CD4-positive, alpha-beta T cell treated with Interleukin-4 for 4 hours (primary cell): Measurements from ENCODE around the gene PDE3A.
"Not testable (repeated sequence)": the region's sequence is repeated elsewhere in the genome, so short reads cannot be mapped to it uniquely, and the experiment has no call there.

Experiments
- DNase-seq: peaks from one replicate; pipeline ENCODE4 v3.0.0-alpha.2; 2020

Gene PDE3A

DNA sequence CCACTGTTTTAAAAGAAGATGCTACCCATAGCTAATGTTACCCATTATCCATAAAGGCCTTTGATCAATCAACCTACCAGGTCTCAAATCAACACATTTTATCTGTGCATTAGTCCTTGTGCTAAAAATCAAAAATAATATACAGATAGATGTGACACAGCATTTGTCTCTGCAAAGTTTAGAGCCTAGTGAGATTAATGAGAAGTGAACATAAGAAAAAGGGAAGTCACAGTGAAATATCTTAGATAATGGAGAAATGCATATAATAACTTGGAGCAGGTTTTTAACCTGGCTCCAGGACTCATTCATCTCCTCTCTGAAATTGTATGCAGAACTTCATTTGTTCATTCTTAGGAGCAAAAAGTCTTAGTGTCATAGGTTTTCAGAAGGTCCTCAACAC lies 7.2 kb downstream of the PDE3A start:
- no peak for DNase-seq

- no peak for DNase-seq
Measured at GRCh38 chr12:20376984-20377383, 8.6 kb downstream of the PDE3A start.

- no peak for DNase-seq
Measured at GRCh38 chr12:20377750-20378149, 9.4 kb downstream of the PDE3A start.

GRCh38 chr12:20382117-20382516 lies 13.8 kb downstream of the PDE3A start:
- no peak for DNase-seq

DNA sequence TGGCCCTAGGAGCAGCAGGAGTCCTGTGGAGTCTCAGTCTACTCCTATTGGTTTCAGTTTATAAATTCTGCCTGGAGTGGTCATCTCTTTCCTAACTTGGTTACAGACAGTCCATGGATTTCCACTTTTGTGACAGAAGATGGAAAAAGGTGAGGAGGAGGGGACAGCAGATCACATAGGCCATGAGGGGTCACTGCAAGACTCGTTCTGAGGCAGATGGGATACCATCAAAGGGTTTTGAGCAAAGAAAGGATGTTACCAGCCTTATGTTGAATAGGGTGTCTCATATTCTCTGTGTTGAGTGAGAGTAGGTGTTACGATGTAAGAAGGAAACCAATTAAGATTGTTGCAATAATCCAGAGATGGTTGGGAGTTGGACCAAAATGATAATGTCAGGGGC lies 15.3 kb downstream of the PDE3A start:
- DNase-seq, result no peak

DNA sequence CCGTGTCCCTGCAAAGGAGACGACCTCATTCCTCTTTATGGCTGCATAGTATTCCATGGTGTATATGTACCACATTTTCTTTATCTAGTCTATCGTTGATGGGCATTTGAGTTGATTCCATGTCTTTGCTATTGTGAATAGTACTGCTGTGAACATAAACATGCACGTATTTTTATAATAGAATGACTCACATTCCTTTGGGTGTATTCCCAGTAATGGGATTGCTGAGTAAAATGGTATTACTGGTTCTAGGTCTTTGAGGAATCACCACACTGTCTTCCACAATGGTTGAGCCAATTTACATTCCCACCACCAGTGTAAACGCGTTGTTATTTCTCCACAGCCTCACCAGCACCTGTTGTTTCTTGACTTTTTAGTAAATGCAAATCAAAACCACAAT lies 16.5 kb downstream of the PDE3A start:
- not testable (repeated sequence) for DNase-seq

- no peak for DNase-seq
Measured at GRCh38 chr12:20390846-20391245, 22.5 kb downstream of the PDE3A start.

DNA sequence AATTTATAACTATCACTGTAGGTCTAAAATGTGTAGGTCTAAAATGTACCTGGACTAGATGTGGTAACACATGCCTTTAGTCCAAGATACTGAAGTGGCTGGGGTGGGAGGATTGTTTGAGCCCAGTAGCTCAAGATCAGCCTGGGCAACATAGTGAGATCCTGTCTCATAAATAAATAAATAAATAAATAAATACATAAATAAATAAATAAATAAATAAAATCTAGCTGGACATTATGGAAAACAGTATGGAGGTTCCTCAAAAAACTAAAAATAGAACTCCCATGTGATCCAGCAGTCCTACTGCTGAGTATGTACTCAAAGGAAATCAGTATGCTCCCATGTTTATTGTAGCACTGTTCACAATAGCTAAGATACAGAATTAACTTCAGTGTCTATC lies 24.0 kb downstream of the PDE3A start:
- DNase-seq, result no peak

DNA sequence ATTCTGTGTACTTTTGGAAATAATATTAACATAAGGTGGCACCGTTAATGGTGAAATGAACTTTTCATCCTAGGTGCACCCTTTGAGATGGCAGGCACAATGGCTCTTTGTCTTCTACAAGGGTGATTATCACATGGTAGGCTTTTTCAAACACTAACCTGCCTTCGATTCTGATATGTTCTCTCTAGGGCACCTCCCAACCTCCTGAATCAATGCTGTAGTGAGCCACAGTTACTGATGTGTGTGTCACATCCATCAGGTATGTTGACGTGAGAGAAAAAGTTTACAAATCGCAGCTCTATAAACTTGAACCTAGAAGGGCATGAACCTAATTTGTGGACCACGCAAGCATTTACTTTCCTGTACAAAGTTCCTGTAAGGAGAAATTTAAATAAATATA lies 25.4 kb downstream of the PDE3A start:
- no peak for DNase-seq

DNA sequence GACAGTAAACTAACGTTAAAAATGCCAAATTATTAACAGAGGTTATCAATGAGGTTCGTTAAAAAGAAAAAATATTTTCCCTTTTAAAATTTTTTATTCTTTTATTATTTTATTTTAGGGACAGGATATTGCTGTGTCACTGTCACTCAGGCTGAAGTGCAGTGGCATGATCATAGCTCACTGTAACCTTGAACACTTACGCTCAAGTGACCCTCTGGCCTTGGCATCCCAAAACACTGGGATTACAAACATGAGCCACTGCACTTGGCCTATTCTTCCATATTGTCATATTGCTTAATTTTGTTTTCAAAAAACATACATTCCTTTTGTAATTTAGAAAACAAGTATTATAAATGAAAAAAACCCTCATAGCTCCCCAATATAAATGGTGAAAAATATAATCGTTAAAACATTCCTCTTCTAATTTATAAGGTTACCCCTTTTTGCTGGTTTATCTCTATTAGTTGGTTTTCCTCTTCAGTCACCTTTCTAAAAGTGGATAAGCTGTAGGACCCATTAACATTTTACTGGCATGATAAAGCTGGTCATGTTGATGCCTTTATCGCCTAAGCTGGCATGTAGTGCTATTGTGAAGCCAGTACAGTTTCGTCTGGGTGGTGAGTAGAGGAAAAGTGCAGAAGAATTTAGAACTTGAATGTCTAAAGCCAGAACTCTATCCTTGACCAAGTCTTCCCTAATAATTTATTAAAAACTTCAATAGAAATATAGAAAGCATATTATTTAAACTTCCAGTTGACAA lies 27.6 kb downstream of the PDE3A start:
- no peak for DNase-seq

DNA sequence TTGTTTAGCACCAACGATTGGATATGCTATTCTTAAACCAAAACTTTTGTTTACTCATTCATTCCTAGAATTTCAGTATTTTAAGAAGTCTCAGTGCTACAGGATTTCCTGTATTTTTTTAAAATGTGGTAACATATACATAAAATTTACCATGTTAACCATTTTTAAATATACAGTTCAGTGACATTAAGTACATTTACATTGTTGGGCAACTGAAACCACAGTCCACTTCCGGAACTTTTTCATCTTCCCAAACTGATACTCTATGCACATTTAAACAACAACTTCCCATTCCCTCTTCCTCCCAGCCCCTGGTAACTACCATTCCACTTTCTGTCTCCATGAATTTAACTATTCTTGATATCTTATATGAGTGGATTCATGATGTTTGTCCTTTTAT lies 30.3 kb downstream of the PDE3A start:
- DNase-seq, result no peak

DNA sequence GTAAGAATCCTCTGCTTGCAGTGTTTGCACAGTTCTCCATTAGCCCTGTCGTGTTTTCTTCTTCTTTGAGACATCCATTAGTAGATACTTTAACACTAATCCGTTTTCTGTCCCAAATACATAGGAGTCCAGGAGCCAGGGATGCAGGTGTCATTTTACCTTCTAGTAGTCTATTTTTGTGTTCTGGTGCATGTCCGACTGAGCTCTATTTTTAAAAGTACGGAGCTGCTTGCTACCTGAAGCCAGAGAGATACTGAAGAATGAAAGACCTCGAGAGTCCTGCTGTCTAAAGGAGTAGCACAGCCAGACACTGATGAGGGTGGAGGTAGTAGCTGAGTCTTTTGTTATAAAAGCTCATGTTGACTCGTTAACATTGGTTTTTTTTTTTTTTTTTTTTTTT lies 31.7 kb downstream of the PDE3A start:
- DNase-seq, result no peak

- no peak for DNase-seq
Measured at GRCh38 chr12:20403230-20403629, 34.9 kb downstream of the PDE3A start.

DNA sequence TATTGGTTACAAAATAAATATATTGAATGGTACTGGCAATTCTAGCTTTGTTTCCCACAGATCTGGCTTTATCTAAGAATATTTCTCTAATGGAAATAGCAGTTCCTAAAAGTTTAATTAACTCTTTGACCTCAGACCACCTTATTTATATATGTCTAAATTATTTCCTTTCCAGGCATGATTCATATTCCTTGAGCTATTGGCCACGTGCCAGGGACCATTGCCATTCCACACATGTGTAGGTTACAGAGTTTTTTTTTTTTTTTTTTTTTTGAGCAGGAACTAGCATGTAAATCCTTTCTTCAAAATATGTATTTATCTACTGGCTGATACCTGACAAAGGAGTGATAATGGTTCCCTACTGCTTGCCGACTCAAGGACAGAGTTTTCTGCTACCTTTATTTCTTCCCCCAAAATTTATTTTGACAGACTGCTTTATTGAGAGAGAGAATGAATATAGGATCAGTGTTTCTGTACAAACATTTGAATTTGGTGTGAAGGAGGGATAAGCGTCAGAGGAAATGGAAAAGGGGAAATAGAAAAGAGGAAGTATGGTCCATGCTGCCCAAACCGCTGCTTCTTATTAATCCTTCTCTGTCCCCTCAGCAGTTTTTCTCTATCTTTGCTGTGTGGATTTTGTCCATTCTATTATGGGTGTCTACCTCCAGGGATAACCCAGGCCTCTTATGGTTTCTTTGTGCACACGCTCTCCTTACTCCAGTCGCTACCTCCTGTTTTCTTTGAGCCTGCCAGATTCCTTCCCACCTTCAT lies 36.4 kb downstream of the PDE3A start:
- no peak for DNase-seq

GRCh38 chr12:20409607-20410377 lies 41.5 kb downstream of the PDE3A start:
- DNase-seq, result no peak

DNA sequence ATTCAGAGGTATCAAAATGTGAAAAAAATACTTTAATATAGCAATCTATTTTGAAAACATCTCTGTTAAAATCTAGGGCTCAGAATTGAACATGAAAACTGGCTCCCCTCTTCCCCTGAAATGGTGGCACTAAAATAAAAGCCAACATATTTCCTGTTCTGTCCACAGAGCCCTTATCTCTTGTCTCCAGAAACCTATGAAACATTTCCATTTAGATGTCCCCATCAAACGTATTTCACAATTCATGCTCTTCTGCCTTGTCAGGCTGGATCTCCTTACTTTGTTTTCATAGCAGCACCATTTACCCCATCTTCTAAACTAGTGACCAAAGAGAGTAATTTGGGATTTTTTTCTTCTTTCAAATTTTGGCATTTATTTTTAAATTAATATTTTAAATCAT lies 42.4 kb downstream of the PDE3A start:
- no peak for DNase-seq

DNA sequence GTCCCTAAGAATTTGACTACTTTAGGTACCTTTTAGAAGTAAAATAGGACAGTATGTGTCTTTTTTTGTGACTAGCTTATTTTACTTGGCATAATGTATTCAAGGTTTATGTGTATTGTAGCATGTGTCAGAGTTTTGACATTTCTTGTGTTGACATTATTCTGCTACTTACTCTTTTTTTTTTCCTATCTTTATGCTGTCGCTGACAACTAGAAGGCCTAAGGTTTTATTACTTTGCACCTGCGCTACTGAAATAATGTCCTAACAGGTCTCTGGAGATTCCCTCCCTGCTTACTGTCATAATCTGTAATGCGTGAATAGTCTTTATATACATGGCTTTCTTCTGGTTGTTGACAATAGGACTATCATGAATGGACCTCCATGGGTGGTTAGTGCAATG lies 43.0 kb downstream of the PDE3A start:
- DNase-seq, result no peak

DNA sequence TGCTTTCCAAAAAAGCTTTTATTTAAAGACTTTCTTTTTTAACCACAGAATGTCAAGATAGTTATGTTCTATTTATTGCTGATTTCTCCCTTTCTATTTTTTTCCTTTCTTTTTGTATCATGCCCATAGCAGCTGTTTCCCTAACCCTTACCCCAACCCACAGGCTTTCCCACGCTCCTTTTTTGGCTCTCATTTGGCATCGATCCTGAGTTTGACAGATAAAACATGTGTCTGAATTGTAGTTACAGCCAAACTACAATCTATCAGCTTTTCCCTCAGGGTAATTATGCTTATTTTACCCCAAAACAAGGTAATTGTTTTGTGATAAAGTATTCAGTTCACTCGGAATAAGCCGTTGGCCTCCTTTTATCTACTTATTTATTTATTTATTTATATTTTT lies 46.7 kb downstream of the PDE3A start:
- no peak for DNase-seq

GRCh38 chr12:20415641-20416040 lies 47.3 kb downstream of the PDE3A start:
- no peak for DNase-seq

GRCh38 chr12:20420557-20420956 lies 52.2 kb downstream of the PDE3A start:
- DNase-seq, result no peak

- DNase-seq, result no peak
Measured at GRCh38 chr12:20421421-20421820, 53.1 kb downstream of the PDE3A start.

DNA sequence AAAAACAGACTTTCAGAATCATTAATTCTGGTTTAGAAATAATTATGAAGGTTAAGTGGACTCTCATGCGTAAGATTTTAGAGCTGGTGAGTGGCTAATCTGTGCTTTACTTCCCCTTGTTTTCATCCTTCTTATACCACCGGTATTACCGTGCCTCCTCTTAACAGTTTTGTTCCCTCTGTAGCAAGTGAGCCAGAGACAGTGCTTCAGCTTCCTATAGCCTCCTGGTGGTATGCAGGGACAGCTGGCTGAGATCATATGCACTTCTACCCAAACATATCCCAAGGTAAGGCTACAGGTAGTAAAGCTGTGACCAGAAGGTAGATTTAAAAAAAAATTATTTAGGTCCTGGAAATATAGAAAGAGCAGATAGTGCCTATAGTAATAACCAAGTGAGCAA lies 55.2 kb downstream of the PDE3A start:
- DNase-seq, result no peak

DNA sequence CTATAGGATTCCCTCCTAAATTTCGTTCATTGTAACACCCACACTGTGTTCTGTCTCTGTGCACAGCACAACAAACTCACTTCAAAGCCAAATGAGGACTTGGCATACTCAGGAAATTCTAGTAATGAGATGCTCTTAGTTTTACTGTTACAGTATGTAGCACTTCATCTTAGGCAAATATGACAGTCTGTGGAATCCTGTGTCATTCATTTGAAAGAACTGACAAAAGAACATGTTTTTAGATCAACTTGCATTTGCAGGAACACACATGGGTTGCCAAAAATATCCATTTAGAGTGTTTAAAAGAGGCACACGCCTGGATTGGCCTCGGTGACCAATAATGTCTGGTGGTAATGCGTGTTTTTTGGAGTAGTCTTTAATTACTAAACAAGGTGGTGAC lies 56.5 kb downstream of the PDE3A start:
- no peak for DNase-seq

DNA sequence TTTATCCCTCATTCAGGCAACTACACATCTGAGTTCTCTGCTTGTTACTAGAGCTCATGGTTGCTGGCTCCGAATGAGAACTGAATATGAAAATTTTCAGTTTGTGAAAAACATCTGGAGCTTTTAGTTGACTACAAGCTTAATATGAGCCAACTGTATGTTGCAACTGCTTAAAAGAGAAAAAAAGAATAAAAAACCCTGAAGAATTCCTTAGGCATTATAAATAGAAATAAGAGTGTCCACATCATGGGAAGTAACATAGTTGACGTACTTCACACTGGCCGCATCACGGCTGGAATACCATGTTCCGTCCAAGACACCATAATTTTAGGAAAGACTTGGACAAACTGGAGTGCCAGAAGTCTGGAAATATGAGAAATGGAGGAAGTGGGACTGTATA lies 57.9 kb downstream of the PDE3A start:
- DNase-seq, result no peak
